WTC11 (cell line): ENCODE results near the gene EYS.

Experiments
- MAX ChIP-seq: sonication (generic); formaldehyde crosslinking; IDR thresholded peaks from 2 replicates; pipeline ENCODE4 v1.8.0; 2022; ENCODE audit warnings: mild to moderate bottlenecking, missing genetic modification reagents
- NFYB ChIP-seq: sonication (generic); formaldehyde crosslinking; conservative IDR thresholded peaks from 2 replicates; pipeline ENCODE4 v1.8.0; 2022; ENCODE audit warnings: low read depth, missing genetic modification reagents
- ZNF281 ChIP-seq: sonication (generic); formaldehyde crosslinking; IDR thresholded peaks from 2 replicates; pipeline ENCODE4 v1.8.0; 2023; ENCODE audit warnings: mild to moderate bottlenecking, missing genetic modification reagents
- TF ChIP-seq, protein P1 (sequence below): fragments of 200-600 bp; IDR thresholded peaks from 2 replicates; pipeline ENCODE4 v1.8.0; 2022; ENCODE audit warnings: antibody characterized with exemption

GRCh38 chr6:64527899-64528298 lies 1179.1 kb downstream of the EYS start:
- TF ChIP-seq ZNF281 (CRISPR knock-in tag) (no peak), MAX (CRISPR knock-in tag) (no peak), NFYB (no peak)
- TF ChIP-seq, protein P1, sequence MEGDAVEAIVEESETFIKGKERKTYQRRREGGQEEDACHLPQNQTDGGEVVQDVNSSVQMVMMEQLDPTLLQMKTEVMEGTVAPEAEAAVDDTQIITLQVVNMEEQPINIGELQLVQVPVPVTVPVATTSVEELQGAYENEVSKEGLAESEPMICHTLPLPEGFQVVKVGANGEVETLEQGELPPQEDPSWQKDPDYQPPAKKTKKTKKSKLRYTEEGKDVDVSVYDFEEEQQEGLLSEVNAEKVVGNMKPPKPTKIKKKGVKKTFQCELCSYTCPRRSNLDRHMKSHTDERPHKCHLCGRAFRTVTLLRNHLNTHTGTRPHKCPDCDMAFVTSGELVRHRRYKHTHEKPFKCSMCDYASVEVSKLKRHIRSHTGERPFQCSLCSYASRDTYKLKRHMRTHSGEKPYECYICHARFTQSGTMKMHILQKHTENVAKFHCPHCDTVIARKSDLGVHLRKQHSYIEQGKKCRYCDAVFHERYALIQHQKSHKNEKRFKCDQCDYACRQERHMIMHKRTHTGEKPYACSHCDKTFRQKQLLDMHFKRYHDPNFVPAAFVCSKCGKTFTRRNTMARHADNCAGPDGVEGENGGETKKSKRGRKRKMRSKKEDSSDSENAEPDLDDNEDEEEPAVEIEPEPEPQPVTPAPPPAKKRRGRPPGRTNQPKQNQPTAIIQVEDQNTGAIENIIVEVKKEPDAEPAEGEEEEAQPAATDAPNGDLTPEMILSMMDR, result no peak
